ENCODE measurements around the gene POLDIP3.
"Not testable (repeated sequence)": the region's sequence is repeated elsewhere in the genome, so short reads cannot be mapped to it uniquely, and the experiment has no call there.

POLDIP3 gene

GRCh38 chr22:42615092-42615859, 593 bp upstream of the POLDIP3 start:
- Mint-ChIP-seq H3K27me3 (no peaks in the 10 kb centered on the region), H3K27ac (peak overlapping the region; percentile 100), H3K9me3 (ENCODE audit: low read depth) (no peaks in the 10 kb centered on the region), H3K4me3 (peak overlapping the region; percentile 95), H3K36me3 (peaks cover 8% of the 10 kb centered on the region), H3K4me1 (ENCODE audit: low read depth) (peaks cover 45% of the 10 kb centered on the region)

GRCh38 chr22:42613872-42614301, 796 bp downstream of the POLDIP3 start:
- Mint-ChIP-seq H3K9me3 (ENCODE audit: low read depth) (no peaks in the 10 kb centered on the region), H3K27me3 (no peaks in the 10 kb centered on the region), H3K4me1 (ENCODE audit: low read depth) (peaks cover 57% of the 10 kb centered on the region), H3K36me3 (peaks cover 8% of the 10 kb centered on the region), H3K4me3 (peak overlapping the region; percentile 100), H3K27ac (peak overlapping the region; percentile 100)

- H3K4me1 Mint-ChIP-seq (ENCODE audit: low read depth) = peaks cover 66% of the 10 kb centered on the region
- H3K36me3 Mint-ChIP-seq = peaks cover 8% of the 10 kb centered on the region
- H3K27me3 Mint-ChIP-seq = no peaks in the 10 kb centered on the region
- peak overlapping the region; percentile 100 for H3K4me3 Mint-ChIP-seq
- H3K27ac Mint-ChIP-seq = peak overlapping the region; percentile 100
- no peaks in the 10 kb centered on the region for H3K9me3 Mint-ChIP-seq (ENCODE audit: low read depth)
These were observed 2.3 kb downstream of the POLDIP3 start for GRCh38 chr22:42612336-42612735.

GRCh38 chr22:42611051-42611450, 3.6 kb downstream of the POLDIP3 start:
- Mint-ChIP-seq H3K4me1 (ENCODE audit: low read depth) (peaks cover 65% of the 10 kb centered on the region), H3K36me3 (peaks cover 10% of the 10 kb centered on the region), H3K9me3 (ENCODE audit: low read depth) (no peaks in the 10 kb centered on the region), H3K4me3 (peak overlapping the region; percentile 53), H3K27ac (peak overlapping the region; percentile 25), H3K27me3 (no peaks in the 10 kb centered on the region)

- Mint-ChIP-seq H3K36me3 (peaks cover 10% of the 10 kb centered on the region), H3K27me3 (no peaks in the 10 kb centered on the region), H3K4me1 (ENCODE audit: low read depth) (peaks cover 65% of the 10 kb centered on the region), H3K9me3 (ENCODE audit: low read depth) (no peaks in the 10 kb centered on the region), H3K4me3 (peak overlapping the region; percentile 32), H3K27ac (no peak overlapping the region)
These were observed 4.5 kb downstream of the POLDIP3 start for GRCh38 chr22:42610186-42610585.

GRCh38 chr22:42608823-42609361, 5.8 kb downstream of the POLDIP3 start:
- Mint-ChIP-seq H3K27ac (peak overlapping the region; percentile 46), H3K36me3 (peaks cover 10% of the 10 kb centered on the region), H3K4me3 (peak overlapping the region; percentile 49), H3K27me3 (no peaks in the 10 kb centered on the region), H3K9me3 (ENCODE audit: low read depth) (no peaks in the 10 kb centered on the region), H3K4me1 (ENCODE audit: low read depth) (peaks cover 68% of the 10 kb centered on the region)

GRCh38 chr22:42608136-42608822, 6.4 kb downstream of the POLDIP3 start:
- peak overlapping the region; percentile 46 for H3K27ac Mint-ChIP-seq
- H3K4me3 Mint-ChIP-seq = peak overlapping the region; percentile 49
- H3K4me1 Mint-ChIP-seq (ENCODE audit: low read depth) = peaks cover 68% of the 10 kb centered on the region
- no peaks in the 10 kb centered on the region for H3K27me3 Mint-ChIP-seq
- H3K36me3 Mint-ChIP-seq = peaks cover 10% of the 10 kb centered on the region
- H3K9me3 Mint-ChIP-seq (ENCODE audit: low read depth) = no peaks in the 10 kb centered on the region

- H3K4me1 Mint-ChIP-seq (ENCODE audit: low read depth) = peaks cover 66% of the 10 kb centered on the region
- H3K36me3 Mint-ChIP-seq; H3K27ac Mint-ChIP-seq; H3K9me3 Mint-ChIP-seq (ENCODE audit: low read depth); H3K27me3 Mint-ChIP-seq; H3K4me3 Mint-ChIP-seq: not testable (repeated sequence)
These were observed 7.0 kb downstream of the POLDIP3 start for GRCh38 chr22:42607641-42608040.

- Mint-ChIP-seq H3K4me3 (no peak overlapping the region), H3K9me3 (ENCODE audit: low read depth) (no peaks in the 10 kb centered on the region), H3K36me3 (peaks cover 5% of the 10 kb centered on the region), H3K27ac (no peak overlapping the region), H3K27me3 (no peaks in the 10 kb centered on the region), H3K4me1 (ENCODE audit: low read depth) (peaks cover 51% of the 10 kb centered on the region)
These were observed 10.3 kb downstream of the POLDIP3 start for GRCh38 chr22:42604403-42604802.

GRCh38 chr22:42603427-42603826, 11.3 kb downstream of the POLDIP3 start:
- Mint-ChIP-seq H3K27me3 (no peaks in the 10 kb centered on the region), H3K9me3 (ENCODE audit: low read depth) (no peaks in the 10 kb centered on the region), H3K27ac (peak overlapping the region; percentile 72), H3K4me1 (ENCODE audit: low read depth) (peaks cover 41% of the 10 kb centered on the region), H3K4me3 (no peak overlapping the region), H3K36me3 (peaks cover 5% of the 10 kb centered on the region)

- H3K4me3 Mint-ChIP-seq = no peak overlapping the region
- no peaks in the 10 kb centered on the region for H3K9me3 Mint-ChIP-seq (ENCODE audit: low read depth)
- peaks cover 36% of the 10 kb centered on the region for H3K4me1 Mint-ChIP-seq (ENCODE audit: low read depth)
- H3K27me3 Mint-ChIP-seq = no peaks in the 10 kb centered on the region
- H3K27ac Mint-ChIP-seq = no peak overlapping the region
- H3K36me3 Mint-ChIP-seq = peaks cover 5% of the 10 kb centered on the region
These were observed 12.2 kb downstream of the POLDIP3 start for GRCh38 chr22:42602470-42602869.

- Mint-ChIP-seq H3K4me3 (no peak overlapping the region), H3K4me1 (ENCODE audit: low read depth) (peaks cover 36% of the 10 kb centered on the region), H3K36me3 (peaks cover 5% of the 10 kb centered on the region), H3K27ac (peak overlapping the region; percentile 50), H3K27me3 (no peaks in the 10 kb centered on the region), H3K9me3 (ENCODE audit: low read depth) (no peaks in the 10 kb centered on the region)
These were observed 12.7 kb downstream of the POLDIP3 start for GRCh38 chr22:42601879-42602465.

- peaks cover 9% of the 10 kb centered on the region for H3K4me1 Mint-ChIP-seq (ENCODE audit: low read depth)
- no peaks in the 10 kb centered on the region for H3K27me3 Mint-ChIP-seq
- no peaks in the 10 kb centered on the region for H3K9me3 Mint-ChIP-seq (ENCODE audit: low read depth)
- H3K4me3 Mint-ChIP-seq = no peak overlapping the region
- H3K36me3 Mint-ChIP-seq = peaks cover 3% of the 10 kb centered on the region
- H3K27ac Mint-ChIP-seq = no peak overlapping the region
These were observed 17.7 kb downstream of the POLDIP3 start for GRCh38 chr22:42596863-42597530.

- Mint-ChIP-seq H3K36me3 (no peaks in the 10 kb centered on the region), H3K9me3 (ENCODE audit: low read depth) (no peaks in the 10 kb centered on the region), H3K27me3 (no peaks in the 10 kb centered on the region), H3K4me3 (no peak overlapping the region), H3K4me1 (ENCODE audit: low read depth) (peaks cover 5% of the 10 kb centered on the region), H3K27ac (peak overlapping the region; percentile 22)
These were observed 18.3 kb downstream of the POLDIP3 start for GRCh38 chr22:42596336-42596735.

Data from activated naive CD8-positive, alpha-beta T cell (primary cell).